Activated naive CD4-positive, alpha-beta T cell treated with anti-CD3 and anti-CD28 coated beads, Interleukin-2, amount 10 ng/mL, durations not matched to agents 7 days and 5 days (primary cell): ENCODE results near the gene TFDP2.

Experiments
- CTCF ChIA-PET: fragments of 350-600 bp; sonication (Branson Sonifier 250); formaldehyde crosslinking; loops from one replicate; lab custom pipeline; 2021; ENCODE audit warnings: antibody characterized with exemption; lab: Charles Lee
- DNase-seq: peaks from one replicate; pipeline ENCODE4 v3.0.0-alpha.2; 2020
- H3K27ac Mint-ChIP-seq: one replicate; pipeline ENCODE4 v1.8.0; 2021; ENCODE audit warnings: mild to moderate bottlenecking, moderate library complexity, mixed read lengths
- H3K27me3 Mint-ChIP-seq: one replicate; pipeline ENCODE4 v1.8.0; 2021; ENCODE audit warnings: mild to moderate bottlenecking, mixed read lengths
- H3K36me3 Mint-ChIP-seq: one replicate; pipeline ENCODE4 v1.8.0; 2021; ENCODE audit warnings: mixed read lengths
- H3K4me1 Mint-ChIP-seq: one replicate; pipeline ENCODE4 v1.8.0; 2021; ENCODE audit warnings: mixed read lengths
- H3K4me3 Mint-ChIP-seq: one replicate; pipeline ENCODE4 v1.8.0; 2021; ENCODE audit warnings: mild to moderate bottlenecking, moderate library complexity, mixed read lengths
- H3K9me3 Mint-ChIP-seq: one replicate; pipeline ENCODE4 v1.8.0; 2021; ENCODE audit warnings: mixed read lengths

TFDP2 gene

GRCh38 chr3:142148792-142149672 is at the start of gene TFDP2:
Gene TFDP2, minus strand, starts transcription at chr3:142149544. Its CDS starts 47,795 bp downstream, at chr3:142101749.
- Mint-ChIP-seq H3K4me3 (peak within 1 kb of the TSS; percentile 84), H3K27me3 (peaks cover 12% of the 10 kb centered on the region), H3K4me1 (peaks cover 24% of the 10 kb centered on the region), H3K27ac (peak within 1 kb of the TSS; percentile 84), H3K36me3 (no peaks in the 10 kb centered on the region), H3K9me3 (no peaks in the 10 kb centered on the region)
- CTCF ChIA-PET: interaction anchor here (0.9 to 1.1 kb wide), 2 partner anchors 131 to 273 kb away, joined by 3 to 4 read pairs; no protein-coding TSS in a partner anchor
- DNase-seq: peak; percentile 93

- Mint-ChIP-seq H3K36me3 (peaks cover 10% of the 10 kb centered on the region), H3K27ac (no peak overlapping the region), H3K27me3 (no peaks in the 10 kb centered on the region), H3K4me1 (no peaks in the 10 kb centered on the region), H3K4me3 (no peak overlapping the region), H3K9me3 (no peaks in the 10 kb centered on the region)
- DNase-seq: no peak
- CTCF ChIA-PET: no interaction called here
These were observed 39.5 kb upstream of the TFDP2 start for GRCh38 chr3:142188846-142189245.

- Mint-ChIP-seq H3K4me3 (no peak overlapping the region), H3K4me1 (no peaks in the 10 kb centered on the region), H3K9me3 (no peaks in the 10 kb centered on the region), H3K27ac (no peak overlapping the region), H3K27me3 (no peaks in the 10 kb centered on the region), H3K36me3 (peaks cover 14% of the 10 kb centered on the region)
- CTCF ChIA-PET: interaction anchor here (0.8 to 2.9 kb wide), 6 partner anchors 9 to 102 kb away, joined by 3 to 23 read pairs (median 4); no protein-coding TSS in a partner anchor
- peak; percentile 43 for DNase-seq
These were observed 31.5 kb upstream of the TFDP2 start for GRCh38 chr3:142180761-142181362.

GRCh38 chr3:142175478-142175877 is 26.1 kb upstream of the TFDP2 start:
- H3K4me1 Mint-ChIP-seq: no peaks in the 10 kb centered on the region
- H3K27ac Mint-ChIP-seq: no peak overlapping the region
- DNase-seq: no peak
- CTCF ChIA-PET: interaction anchor here (0.6 kb wide), 1 partner anchor 443 kb away, joined by 4 read pairs; no protein-coding TSS in a partner anchor
- peaks cover 12% of the 10 kb centered on the region for H3K36me3 Mint-ChIP-seq
- no peaks in the 10 kb centered on the region for H3K27me3 Mint-ChIP-seq
- H3K4me3 Mint-ChIP-seq: no peak overlapping the region
- no peaks in the 10 kb centered on the region for H3K9me3 Mint-ChIP-seq

GRCh38 chr3:142174559-142174958 is 25.2 kb upstream of the TFDP2 start:
- Mint-ChIP-seq H3K9me3 (no peaks in the 10 kb centered on the region), H3K4me3 (no peak overlapping the region), H3K27ac (peak overlapping the region; percentile 35), H3K27me3 (no peaks in the 10 kb centered on the region), H3K36me3 (peaks cover 12% of the 10 kb centered on the region), H3K4me1 (no peaks in the 10 kb centered on the region)
- DNase-seq: no peak
- CTCF ChIA-PET: no interaction called here

GRCh38 chr3:142168514-142168913 is 19.2 kb upstream of the TFDP2 start:
- DNase-seq: no peak
- H3K4me1 Mint-ChIP-seq: no peaks in the 10 kb centered on the region
- no peaks in the 10 kb centered on the region for H3K9me3 Mint-ChIP-seq
- H3K4me3 Mint-ChIP-seq: no peak overlapping the region
- CTCF ChIA-PET: no interaction called here
- H3K27ac Mint-ChIP-seq: no peak overlapping the region
- no peaks in the 10 kb centered on the region for H3K27me3 Mint-ChIP-seq
- peaks cover 13% of the 10 kb centered on the region for H3K36me3 Mint-ChIP-seq

- Mint-ChIP-seq H3K27me3 (no peaks in the 10 kb centered on the region), H3K27ac (no peak overlapping the region), H3K9me3 (no peaks in the 10 kb centered on the region), H3K4me3 (no peak overlapping the region), H3K36me3 (peaks cover 10% of the 10 kb centered on the region), H3K4me1 (no peaks in the 10 kb centered on the region)
- no peak for DNase-seq
- CTCF ChIA-PET: interaction anchor here (0.6 to 0.7 kb wide), 2 partner anchors 102 to 820 kb away, joined by 3 read pairs; no protein-coding TSS in a partner anchor
These were observed 15.8 kb upstream of the TFDP2 start for GRCh38 chr3:142165194-142165593.

- Mint-ChIP-seq H3K4me3 (no peak overlapping the region), H3K36me3 (peaks cover 2% of the 10 kb centered on the region), H3K4me1 (no peaks in the 10 kb centered on the region), H3K9me3 (no peaks in the 10 kb centered on the region), H3K27me3 (no peaks in the 10 kb centered on the region), H3K27ac (no peak overlapping the region)
- CTCF ChIA-PET: no interaction called here
- DNase-seq: no peak
These were observed 9.9 kb upstream of the TFDP2 start for GRCh38 chr3:142159083-142159740.

GRCh38 chr3:142154186-142154585 is 4.8 kb upstream of the TFDP2 start:
- H3K9me3 Mint-ChIP-seq: no peaks in the 10 kb centered on the region
- no peak overlapping the region for H3K4me3 Mint-ChIP-seq
- H3K4me1 Mint-ChIP-seq: peaks cover 3% of the 10 kb centered on the region
- H3K27ac Mint-ChIP-seq: no peak overlapping the region
- DNase-seq: no peak
- CTCF ChIA-PET: interaction anchor here (1.1 kb wide), 1 partner anchor 19 kb away, joined by 3 read pairs; no protein-coding TSS in a partner anchor
- H3K36me3 Mint-ChIP-seq: peaks cover 2% of the 10 kb centered on the region
- H3K27me3 Mint-ChIP-seq: peaks cover 9% of the 10 kb centered on the region

- Mint-ChIP-seq H3K27ac (no peak overlapping the region), H3K9me3 (no peaks in the 10 kb centered on the region), H3K4me3 (no peak overlapping the region), H3K36me3 (peaks cover 2% of the 10 kb centered on the region), H3K4me1 (peaks cover 16% of the 10 kb centered on the region), H3K27me3 (peaks cover 12% of the 10 kb centered on the region)
- peak; percentile 31 for DNase-seq
- CTCF ChIA-PET: interaction anchor here (1.4 kb wide), 1 partner anchor 8 kb away, joined by 3 read pairs; no protein-coding TSS in a partner anchor
These were observed 3.0 kb upstream of the TFDP2 start for GRCh38 chr3:142152384-142152783.

GRCh38 chr3:142151828-142152227 is 2.5 kb upstream of the TFDP2 start:
- Mint-ChIP-seq H3K27ac (no peak overlapping the region), H3K4me1 (peaks cover 21% of the 10 kb centered on the region)
- CTCF ChIA-PET: interaction anchor here (1.4 kb wide), 1 partner anchor 9 kb away, joined by 3 read pairs; no protein-coding TSS in a partner anchor

GRCh38 chr3:142151240-142151639 is 1.9 kb upstream of the TFDP2 start:
- no peak for DNase-seq
- Mint-ChIP-seq H3K9me3 (no peaks in the 10 kb centered on the region), H3K36me3 (no peaks in the 10 kb centered on the region), H3K4me1 (peaks cover 24% of the 10 kb centered on the region), H3K27me3 (peaks cover 12% of the 10 kb centered on the region), H3K27ac (no peak overlapping the region), H3K4me3 (no peak overlapping the region)
- CTCF ChIA-PET: interaction anchor here (1.4 kb wide), 1 partner anchor 9 kb away, joined by 3 read pairs; no protein-coding TSS in a partner anchor

More at GRCh38 chr3:142151828-142152227, 2.5 kb upstream of the TFDP2 start:
- H3K4me3 Mint-ChIP-seq: no peak overlapping the region
- no peak for DNase-seq
- peaks cover 12% of the 10 kb centered on the region for H3K27me3 Mint-ChIP-seq
- H3K9me3 Mint-ChIP-seq: no peaks in the 10 kb centered on the region
- H3K36me3 Mint-ChIP-seq: peaks cover 2% of the 10 kb centered on the region

- CTCF ChIA-PET: no interaction called here
These were observed 927 bp upstream of the TFDP2 start for GRCh38 chr3:142150271-142150670.

GRCh38 chr3:142149673-142149992 is 289 bp upstream of the TFDP2 start:
- Mint-ChIP-seq H3K4me1 (peaks cover 24% of the 10 kb centered on the region), H3K27me3 (peaks cover 12% of the 10 kb centered on the region), H3K27ac (peak overlapping the region; percentile 84), H3K4me3 (peak overlapping the region; percentile 84), H3K36me3 (no peaks in the 10 kb centered on the region), H3K9me3 (no peaks in the 10 kb centered on the region)
- CTCF ChIA-PET: interaction anchor here (0.9 to 1.1 kb wide), 2 partner anchors 131 to 274 kb away, joined by 3 to 4 read pairs; no protein-coding TSS in a partner anchor
- DNase-seq: no peak

More at GRCh38 chr3:142150271-142150670, 927 bp upstream of the TFDP2 start:
- Mint-ChIP-seq H3K4me1 (peaks cover 24% of the 10 kb centered on the region), H3K9me3 (no peaks in the 10 kb centered on the region), H3K27ac (peak overlapping the region; percentile 84), H3K4me3 (peak overlapping the region; percentile 84), H3K36me3 (no peaks in the 10 kb centered on the region), H3K27me3 (peaks cover 12% of the 10 kb centered on the region)
- DNase-seq: no peak
